LNCAP (cell line): Measurements from ENCODE around the gene PDZD2.

Experiments
- TF ChIP-seq, protein P1 (sequence below): fragments of 450-650 bp; IDR thresholded peaks from 2 replicates; pipeline ENCODE4 v1.5.1; 2017; ENCODE audit warnings: mild to moderate bottlenecking

PDZD2 gene

GRCh38 chr5:32067774-32068470 is 429.0 kb downstream of the PDZD2 start:
- TF ChIP-seq, protein P1, sequence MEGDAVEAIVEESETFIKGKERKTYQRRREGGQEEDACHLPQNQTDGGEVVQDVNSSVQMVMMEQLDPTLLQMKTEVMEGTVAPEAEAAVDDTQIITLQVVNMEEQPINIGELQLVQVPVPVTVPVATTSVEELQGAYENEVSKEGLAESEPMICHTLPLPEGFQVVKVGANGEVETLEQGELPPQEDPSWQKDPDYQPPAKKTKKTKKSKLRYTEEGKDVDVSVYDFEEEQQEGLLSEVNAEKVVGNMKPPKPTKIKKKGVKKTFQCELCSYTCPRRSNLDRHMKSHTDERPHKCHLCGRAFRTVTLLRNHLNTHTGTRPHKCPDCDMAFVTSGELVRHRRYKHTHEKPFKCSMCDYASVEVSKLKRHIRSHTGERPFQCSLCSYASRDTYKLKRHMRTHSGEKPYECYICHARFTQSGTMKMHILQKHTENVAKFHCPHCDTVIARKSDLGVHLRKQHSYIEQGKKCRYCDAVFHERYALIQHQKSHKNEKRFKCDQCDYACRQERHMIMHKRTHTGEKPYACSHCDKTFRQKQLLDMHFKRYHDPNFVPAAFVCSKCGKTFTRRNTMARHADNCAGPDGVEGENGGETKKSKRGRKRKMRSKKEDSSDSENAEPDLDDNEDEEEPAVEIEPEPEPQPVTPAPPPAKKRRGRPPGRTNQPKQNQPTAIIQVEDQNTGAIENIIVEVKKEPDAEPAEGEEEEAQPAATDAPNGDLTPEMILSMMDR: no peak

DNA sequence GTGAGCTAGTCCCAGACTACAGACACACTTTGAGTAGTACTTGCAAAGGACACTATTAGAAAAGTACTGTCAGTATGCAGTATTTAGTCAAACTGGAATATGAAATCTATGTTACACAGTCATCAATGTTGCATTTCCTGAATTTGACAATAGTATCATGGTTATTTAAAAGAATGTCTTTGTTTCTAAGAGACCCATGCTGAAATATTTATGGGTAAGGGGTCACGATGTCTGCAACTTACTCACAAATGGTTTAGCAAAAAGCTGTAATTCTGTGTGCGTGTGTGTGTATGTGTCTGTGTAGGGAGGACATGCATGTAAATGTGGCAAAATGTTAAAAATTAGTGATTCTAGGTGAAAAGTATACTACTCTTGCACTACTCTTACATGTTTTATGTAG is 429.6 kb downstream of the PDZD2 start:
- TF ChIP-seq, protein P1: no peak

- TF ChIP-seq, protein P1: no peak
Observed at GRCh38 chr5:32069396-32069795, 430.5 kb downstream of the PDZD2 start.

DNA sequence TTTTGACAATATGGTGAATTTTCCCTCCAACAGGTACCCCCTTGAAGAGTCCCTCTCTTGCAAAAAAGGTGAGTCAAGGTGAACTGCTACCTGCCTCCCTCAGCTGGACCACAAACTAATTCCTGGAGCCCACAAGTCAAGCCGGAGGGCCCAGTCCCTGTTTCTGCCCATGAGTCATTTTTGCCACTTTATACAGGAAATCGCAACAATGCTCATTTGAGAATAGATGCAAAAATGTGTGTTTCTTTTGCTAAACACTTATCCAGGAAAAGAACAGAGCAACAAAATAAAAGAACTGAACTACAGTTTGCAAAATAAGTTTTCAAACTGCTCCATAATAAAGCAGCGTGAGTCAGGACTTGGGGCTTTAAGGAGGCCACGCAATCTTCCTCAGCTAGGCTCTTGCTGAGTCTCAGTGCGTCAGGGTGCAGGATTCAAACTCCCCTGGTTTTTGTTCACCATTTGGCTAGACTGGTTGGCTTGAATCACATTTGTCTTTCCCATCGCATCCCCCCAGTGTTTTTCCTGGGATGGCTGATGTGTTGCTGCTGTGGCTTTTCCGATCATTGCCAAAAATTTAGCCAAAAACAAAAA is 432.5 kb downstream of the PDZD2 start:
- TF ChIP-seq, protein P1: no peak

DNA sequence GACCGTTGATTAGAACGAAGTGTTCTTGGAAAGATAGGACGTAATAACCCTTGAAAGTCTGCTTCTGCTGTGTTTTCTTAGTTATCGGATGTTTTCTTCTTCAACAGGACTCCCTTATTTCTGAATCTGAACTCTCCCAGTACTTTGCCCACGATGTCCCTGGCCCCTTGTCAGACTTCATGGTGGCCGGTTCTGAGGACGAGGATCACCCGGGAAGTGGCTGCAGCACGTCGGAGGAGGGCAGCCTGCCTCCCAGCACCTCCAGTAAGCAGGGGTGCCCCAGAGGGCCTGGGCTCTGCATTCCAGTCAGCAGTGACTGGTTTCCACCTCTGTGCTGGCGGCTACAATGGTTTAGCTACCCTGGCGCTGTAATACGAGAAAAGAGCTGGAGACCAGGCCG is 433.1 kb downstream of the PDZD2 start:
- TF ChIP-seq, protein P1: no peak

- TF ChIP-seq, protein P1: no peak
Observed at GRCh38 chr5:32074401-32074800, 435.5 kb downstream of the PDZD2 start.

- TF ChIP-seq, protein P1: peak; percentile 88
Observed at GRCh38 chr5:32076699-32077695, 438.1 kb downstream of the PDZD2 start.
